Islet of Langerhans (tissue), 1 donor: ENCODE measurements around the gene ISCA2.
"Not testable (repeated sequence)": the region's sequence is repeated elsewhere in the genome, so short reads cannot be mapped to it uniquely, and the experiment has no call there.

Experiments used
- FAIRE-seq: peaks from one replicate; lab custom pipeline; 2011; peaks lifted over from hg19 to GRCh38; lab: Jason Lieb, UNC

ISCA2 gene

DNA sequence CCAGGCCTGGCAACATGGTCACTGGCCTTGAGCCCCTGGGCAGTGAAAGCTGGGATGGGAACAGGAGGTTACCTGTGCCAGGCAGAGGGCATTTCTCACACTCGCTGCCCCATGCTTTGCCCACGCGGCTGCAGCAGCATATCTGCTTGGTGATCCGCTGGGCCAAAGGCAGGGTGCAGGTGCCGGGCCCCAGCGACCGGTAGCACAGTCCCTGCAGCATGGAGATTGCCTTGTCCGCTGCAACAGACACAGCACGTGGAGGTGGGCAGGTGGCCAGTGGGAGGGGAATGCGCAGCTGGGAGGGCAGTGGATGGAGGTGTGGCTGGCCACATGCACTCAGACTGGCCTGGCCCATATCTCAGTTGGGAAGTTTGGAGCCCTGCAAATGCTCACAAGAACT lies 35.3 kb downstream of the ISCA2 start:
- FAIRE-seq: no peak

DNA sequence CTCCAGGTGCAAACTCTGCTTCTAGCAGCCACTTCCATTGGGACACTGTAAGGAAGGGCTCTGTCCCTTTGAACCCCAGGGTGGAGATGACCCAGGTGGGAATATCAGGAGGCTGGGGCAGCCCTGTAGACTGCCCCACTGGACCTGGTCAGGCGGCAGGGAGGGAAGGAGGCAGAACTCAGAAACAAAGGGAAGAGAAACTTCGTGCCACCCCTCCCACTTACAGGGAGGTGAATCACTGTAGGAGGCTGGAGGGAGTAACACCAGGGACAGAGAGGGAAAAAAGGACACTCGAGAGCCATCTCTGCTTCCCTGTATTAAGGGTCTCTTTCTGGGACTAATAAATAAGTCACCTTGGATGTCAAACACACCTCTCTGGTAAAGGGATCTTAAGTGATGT lies 37.4 kb downstream of the ISCA2 start:
- FAIRE-seq: no peak

DNA sequence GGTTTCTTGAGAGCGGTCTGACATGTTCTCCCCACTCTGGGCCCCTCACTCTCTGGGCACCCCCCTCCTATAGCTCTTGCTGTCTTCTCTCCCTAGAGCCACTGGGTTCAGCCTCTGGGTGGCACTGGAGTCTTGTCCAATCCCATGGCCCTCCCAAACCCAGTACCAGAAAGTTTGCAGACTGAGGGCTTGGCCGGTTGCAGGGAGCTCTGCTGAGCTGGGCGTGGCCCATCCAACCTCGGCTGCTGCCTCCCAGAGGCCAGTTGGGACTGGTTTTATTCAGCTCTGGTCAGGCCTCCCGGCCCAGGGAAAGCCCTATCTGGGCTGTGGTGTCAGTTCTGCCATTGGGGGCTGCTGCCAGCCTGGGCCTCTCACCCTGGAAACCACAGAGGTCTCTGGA lies 37.9 kb downstream of the ISCA2 start:
- no peak for FAIRE-seq

- FAIRE-seq: no peak
These were observed 38.7 kb downstream of the ISCA2 start for GRCh38 chr14:74532246-74532645.

GRCh38 chr14:74533576-74533975 lies 40.0 kb downstream of the ISCA2 start:
- no peak for FAIRE-seq

- no peak for FAIRE-seq
These were observed 42.3 kb downstream of the ISCA2 start for GRCh38 chr14:74535756-74536325.

DNA sequence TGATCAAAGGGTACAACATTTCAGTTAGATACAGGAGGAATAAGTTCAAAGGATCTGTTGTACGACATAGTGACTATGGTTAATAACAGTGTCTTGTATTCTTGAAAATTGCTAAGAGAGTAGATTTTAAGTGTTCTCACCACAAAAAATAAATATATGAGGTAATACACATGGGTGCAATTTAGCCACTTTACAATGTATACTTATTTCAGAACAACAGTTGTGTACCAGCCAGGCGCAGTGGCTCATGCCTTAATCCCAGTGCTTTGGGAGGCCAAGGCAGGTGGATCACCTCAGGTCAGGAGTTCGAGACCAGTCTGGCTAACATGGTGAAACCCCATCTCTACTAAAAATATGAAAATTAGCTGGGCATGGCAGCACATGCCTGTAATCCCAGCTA lies 42.8 kb downstream of the ISCA2 start:
- FAIRE-seq: not testable (repeated sequence)

DNA sequence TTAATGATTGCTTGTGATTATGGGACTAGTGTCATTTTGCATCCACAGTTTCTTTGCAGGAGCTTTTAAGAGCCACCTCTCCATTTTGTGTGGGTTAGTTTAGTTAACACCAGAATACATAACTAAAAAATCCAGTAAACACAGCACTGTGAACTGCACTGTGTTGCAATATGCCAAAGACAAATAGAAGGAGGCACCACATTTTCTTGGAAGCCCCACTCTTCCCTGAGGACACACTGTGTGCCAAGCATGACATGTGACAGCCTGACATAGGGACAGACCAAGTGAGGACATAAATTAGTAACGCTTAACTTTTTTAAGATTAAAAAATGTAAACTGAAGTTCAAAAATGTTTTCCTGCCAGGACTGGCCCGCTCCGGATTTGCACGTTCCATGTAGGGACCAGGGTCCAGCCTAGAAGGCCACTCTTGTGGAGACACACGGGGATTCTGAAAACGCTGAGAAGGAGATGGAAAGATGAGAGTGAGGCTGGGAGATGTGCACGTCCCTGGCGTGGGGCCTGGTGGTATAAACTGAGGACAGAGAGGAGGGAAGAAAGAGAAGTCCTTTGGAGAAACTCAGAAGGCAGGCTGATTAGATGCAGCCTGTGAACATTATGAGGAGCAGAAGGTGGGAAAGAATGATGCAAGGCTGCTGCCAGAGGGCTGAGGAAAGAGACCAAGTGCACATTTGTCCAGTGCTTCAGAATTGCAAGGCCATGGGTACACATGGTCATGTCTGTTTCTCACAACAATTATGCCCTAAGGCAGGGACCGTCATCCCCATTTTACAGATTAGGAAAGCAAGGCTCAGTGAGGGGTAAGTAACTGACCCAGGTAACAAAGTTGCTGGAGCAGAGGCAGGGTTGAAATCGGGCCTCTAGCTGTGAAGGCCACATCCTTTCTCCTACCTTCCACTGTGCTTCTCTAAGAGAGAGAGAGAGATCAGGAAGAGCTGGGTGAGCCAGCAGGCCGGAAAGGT lies 45.1 kb downstream of the ISCA2 start:
- no peak for FAIRE-seq

- no peak for FAIRE-seq
These were observed 45.9 kb downstream of the ISCA2 start for GRCh38 chr14:74539503-74539902.

DNA sequence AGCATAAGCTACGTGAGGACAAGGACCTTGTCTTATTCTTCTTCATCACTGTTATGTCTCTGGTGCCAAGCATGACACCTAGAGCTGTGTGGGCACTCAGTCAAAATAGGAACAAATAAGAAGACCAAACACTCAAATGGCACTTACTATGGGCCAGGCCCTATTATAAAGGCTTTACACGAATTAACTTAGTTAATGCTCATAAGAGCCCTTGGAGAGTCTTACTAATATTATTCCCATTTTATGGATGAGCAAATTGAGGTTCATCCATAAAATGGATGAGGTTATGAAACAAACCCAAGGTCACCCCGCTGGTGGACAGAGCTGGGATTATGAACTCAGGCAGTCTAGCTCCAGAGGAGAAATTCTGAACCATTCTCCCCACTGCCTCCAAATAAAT lies 47.7 kb downstream of the ISCA2 start:
- FAIRE-seq: no peak

DNA sequence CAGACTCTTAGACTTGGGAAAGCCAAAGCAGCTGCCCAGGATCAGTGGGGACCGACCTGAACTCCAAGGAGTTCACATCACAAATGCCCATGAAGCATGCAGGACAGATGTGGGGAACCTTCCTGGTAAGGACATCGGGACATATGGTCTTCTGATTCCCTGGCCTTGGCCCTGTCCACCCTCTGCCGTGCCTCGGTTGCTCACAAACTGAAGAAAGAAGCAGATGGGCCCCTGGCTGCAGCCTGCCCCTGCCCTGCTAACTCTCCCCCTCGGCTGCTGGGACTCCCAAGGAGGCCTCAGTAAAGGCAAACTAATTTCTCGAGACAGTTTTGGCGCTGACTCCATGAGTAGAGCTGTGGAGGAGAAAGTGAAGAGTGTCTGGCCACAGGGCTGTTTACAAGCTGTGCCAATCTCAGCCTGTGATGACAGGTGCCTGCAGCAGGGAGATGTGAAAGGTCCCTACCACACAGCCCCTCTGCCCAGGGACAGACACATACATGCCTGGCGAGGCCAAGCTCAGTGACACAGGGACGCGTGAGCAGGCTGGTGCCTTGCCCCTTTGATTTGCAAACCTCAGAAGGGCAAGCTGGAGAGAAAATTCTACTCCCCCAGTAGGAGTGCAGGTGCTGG lies 48.6 kb downstream of the ISCA2 start:
- FAIRE-seq: no peak

GRCh38 chr14:74543771-74544438 lies 50.3 kb downstream of the ISCA2 start:
- no peak for FAIRE-seq

DNA sequence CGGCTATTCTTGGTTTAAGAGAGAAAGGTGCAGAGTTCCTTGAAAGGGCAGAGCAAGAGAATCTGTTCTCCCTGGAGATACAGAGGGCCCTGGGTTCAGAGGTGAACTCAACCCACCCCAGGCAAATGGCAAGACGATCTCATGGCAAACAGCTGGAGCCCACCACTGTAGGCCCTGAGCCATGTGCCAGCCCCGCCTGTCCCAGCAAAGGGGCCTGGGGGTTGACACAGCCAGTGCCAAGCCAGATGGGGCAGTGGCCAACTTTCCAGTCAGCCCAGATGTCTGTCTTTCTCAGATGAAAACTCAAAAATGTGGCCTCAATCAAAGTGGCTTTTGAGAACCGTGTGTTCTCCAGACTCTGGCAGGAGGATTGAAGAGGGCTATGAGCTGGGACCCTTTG lies 51.8 kb downstream of the ISCA2 start:
- FAIRE-seq: no peak

DNA sequence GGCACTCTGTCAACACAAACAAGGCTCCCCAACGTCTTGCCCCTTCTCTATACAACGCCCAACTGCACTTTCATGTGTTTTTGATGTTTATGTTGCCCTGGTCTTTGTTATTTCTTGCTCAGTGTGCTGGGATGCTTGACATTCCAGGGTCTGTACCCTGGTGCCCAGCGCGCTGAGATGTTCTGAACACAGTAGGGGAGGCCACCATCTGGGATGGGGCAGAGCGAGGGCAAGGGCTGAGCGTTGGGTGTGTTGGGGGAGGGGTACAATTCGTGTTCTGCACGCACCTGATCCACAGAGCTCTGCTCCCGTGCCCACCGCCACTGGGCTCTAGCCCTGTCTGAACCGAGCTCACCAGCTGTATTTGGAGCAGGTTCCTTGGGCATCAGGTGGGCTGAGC lies 52.9 kb downstream of the ISCA2 start:
- FAIRE-seq: no peak
